Spleen (tissue), 11 donors: ENCODE measurements around the gene IGF1R. TPM values are rescaled to one million over a fixed set of nuclear protein-coding genes. Genes with fewer than 3 reads are reported as not detected.
A peak's percentile ranks its signal among the peaks of the same experiment; 100 is the strongest.

Source experiments
- DNase-seq: peaks from one replicate; pipeline ENCODE4 v3.0.0-alpha.2; 2020
- H3K27ac ChIP-seq, 8 donors: fragments of 200-600 bp; sonication (generic) in 7 of 8; 1 replicate in 4 of 8; 2 replicates in 4 of 8; pipeline versions ENCODE4 v1.5.0 to v1.8.0; 2016 to 2021; ENCODE audit warnings: inconsistent platforms in 4 of 8, mild to moderate bottlenecking in 4 of 8, moderate library complexity in 1 of 8
- H3K27me3 ChIP-seq, 7 donors: fragments of 200-600 bp; sonication (generic) in 6 of 7; replicated peaks in 1 of 7; 1 replicate in 4 of 7; 2 replicates in 3 of 7; pipeline versions ENCODE4 v1.5.0 to v1.8.0; 2016 to 2021; ENCODE audit warnings: inconsistent platforms in 3 of 7, mild to moderate bottlenecking in 1 of 7
- H3K36me3 ChIP-seq, 6 donors: fragments of 200-600 bp; sonication (generic) in 5 of 6; 1 replicate in 4 of 6; 2 replicates in 2 of 6; pipeline versions ENCODE4 v1.5.0 to v1.8.0; 2016 to 2021; ENCODE audit warnings: inconsistent platforms in 2 of 6
- H3K4me1 ChIP-seq, 6 donors: fragments of 200-600 bp; sonication (generic) in 5 of 6; 1 replicate in 3 of 6; 2 replicates in 3 of 6; pipeline versions ENCODE4 v1.5.0 to v1.8.0; 2016 to 2021; ENCODE audit warnings: inconsistent platforms in 3 of 6
- H3K4me3 ChIP-seq, 8 donors: fragments of 200-600 bp; sonication (generic) in 7 of 8; 1 replicate in 4 of 8; 2 replicates in 4 of 8; pipeline versions ENCODE4 v1.5.0 to v1.8.0; 2016 to 2021; ENCODE audit warnings: inconsistent platforms in 4 of 8, mild to moderate bottlenecking in 4 of 8, moderate library complexity in 2 of 8
- H3K9me3 ChIP-seq, 8 donors: fragments of 200-600 bp; sonication (generic) in 7 of 8; 1 replicate in 4 of 8; 2 replicates in 4 of 8; pipeline versions ENCODE4 v1.5.0 to v1.8.0; 2016 to 2021; ENCODE audit warnings: inconsistent platforms in 4 of 8
- CTCF ChIP-seq, 11 experiments: fragments of 200-600 bp in 7 of 11; fragments of 450-650 bp in 4 of 11; sonication (generic) in 4 of 11; IDR thresholded peaks in 8 of 11; conservative IDR thresholded peaks in 3 of 11; 1 replicate in 7 of 11; 2 replicates in 4 of 11; pipeline versions ENCODE4 v1.4.0 to v1.8.0; 2016 to 2021; ENCODE audit warnings: antibody characterized with exemption in 11 of 11, inconsistent platforms in 4 of 11, mild to moderate bottlenecking in 1 of 11
- POLR2A ChIP-seq, 3 donors: fragments of 450-650 bp; IDR thresholded peaks; one replicate each; pipeline ENCODE4 v1.5.1; 2017; ENCODE audit warnings: antibody characterized with exemption in 3 of 3, mild to moderate bottlenecking in 1 of 3
- POLR2AphosphoS5 ChIP-seq, 3 donors: sonication (generic); formaldehyde crosslinking; IDR thresholded peaks; one replicate each; pipeline ENCODE4 v1.5.1; 2017; ENCODE audit warnings: antibody characterized with exemption in 3 of 3
- whole genome bisulfite sequencing, 5 donors: extraction: QIAGEN DNeasy Blood & Tissue Kit in 3 of 5; methylation state at CpG; one replicate each; pipeline versions ENCODE4 v1.1.5 to v1.1.7; 2013 to 2018; 5-methylcytosine and 5-hydroxymethylcytosine counted together
- intact Hi-C: fragments of 100-400 bp; cut with DNase I; formaldehyde crosslinking; loops from one replicate; pipeline ENCODE4 v1.15.0; 2023; ENCODE audit warnings: low total_unique reads
- polyA plus RNA-seq, 3 donors: library from polyadenylated mRNA; stranded (reverse); fragments of 200-250 nt; gene quantifications; one replicate each; pipeline ENCODE4 v1.2.1, GENCODE V29; 2013
- total RNA-seq, 7 donors: library from RNA; depleted of rRNA in 3 of 7; stranded (reverse); fragments of >200 nt in 3 of 7; fragmentation: NEBNext Ultra II Directional in 4 of 7; extraction: Animal tissue kit (Norgen Biotek cat#: 25700) in 4 of 7; gene quantifications; one replicate each; pipeline versions ENCODE4 v1.1.0 to v1.2.1, GENCODE V29; 2016 to 2021
- donor health status: healthy with polysubstance abuse.
- donor health status: DM: no; HTN: no; CAD: no; lungs with moderate emphysema.
- donor health status: DM: no; HTN: no; CAD: no.
- donor health status: Bipolar disorder and iron deficiency.
- donor health status: healthy.
- donor health status: DM: no; HTN: no; CAD: no.
- donor health status: DM: yes; HTN: yes; CAD: no.

The IGF1R gene
- total and polyA plus RNA-seq, 10 donors = 1.1 to 104 (median 53.1) TPM

- H3K27me3 ChIP-seq = no peaks in the 10 kb centered on the region
- TF ChIP-seq CTCF (IDR thresholded peaks at IDR 0.05 in 8 of 11, conservative IDR thresholded peaks at IDR 0.05 in 3 of 11) = no peak
- TF ChIP-seq POLR2A (IDR thresholded peaks at IDR 0.05) = no peak
- TF ChIP-seq POLR2AphosphoS5 (IDR thresholded peaks at IDR 0.05) = no peak
- H3K36me3 ChIP-seq = peaks cover 0 to 90% (median 31%) of the 10 kb centered on the region in 6 donors
- peak; percentile 46 for DNase-seq
- intact Hi-C loops = no loop called here
- H3K9me3 ChIP-seq = no peaks in the 10 kb centered on the region
- peak overlapping the region in 1 of 8 donors; percentile 25 for H3K4me3 ChIP-seq
- peak overlapping the region in 4 of 8 donors; percentile 1 to 74 (median 57) for H3K27ac ChIP-seq
- WGBS, 5 donors = 59 to 72% (median 65%) methylated on average over 17 to 19 of the region's 19 CpGs
- peaks cover 3 to 68% (median 45%) of the 10 kb centered on the region in 6 donors for H3K4me1 ChIP-seq
Measured at GRCh38 chr15:98953000-98953787, 304.9 kb downstream of the IGF1R start.

- TF ChIP-seq POLR2AphosphoS5 (IDR thresholded peaks at IDR 0.05) (peak in 1 of 3 donors; percentile 22), POLR2A (IDR thresholded peaks at IDR 0.05) (no peak)
- Histone ChIP-seq H3K27me3 (no peaks in the 10 kb centered on the region), H3K9me3 (no peaks in the 10 kb centered on the region), H3K4me3 (no peak overlapping the region), H3K27ac (peak overlapping the region in 4 of 8 donors; percentile 36 to 74 (median 57)), H3K4me1 (peaks cover 3 to 68% (median 45%) of the 10 kb centered on the region in 6 donors), H3K36me3 (peaks cover 0 to 90% (median 31%) of the 10 kb centered on the region in 6 donors)
- peak; percentile 61 for DNase-seq
- WGBS, 5 donors = 83 to 98% (median 93%) methylated on average over 14 to 16 of the region's 16 CpGs
- intact Hi-C loops = no loop called here
Measured at GRCh38 chr15:98953968-98954367, 305.6 kb downstream of the IGF1R start.

- peak overlapping the region in 3 of 8 donors; percentile 36 to 74 (median 58) for H3K27ac ChIP-seq
- intact Hi-C loops = no loop called here
- no peaks in the 10 kb centered on the region for H3K9me3 ChIP-seq
- 46 to 72% (median 54%) methylated on average over 5 of the region's 5 CpGs for WGBS, 5 donors
- no peak for TF ChIP-seq CTCF (IDR thresholded peaks at IDR 0.05 in 8 of 11, conservative IDR thresholded peaks at IDR 0.05 in 3 of 11)
- peak in 2 of 3 donors; percentile 25 to 38 for TF ChIP-seq POLR2AphosphoS5 (IDR thresholded peaks at IDR 0.05)
- no peak for TF ChIP-seq POLR2A (IDR thresholded peaks at IDR 0.05)
- no peaks in the 10 kb centered on the region for H3K27me3 ChIP-seq
- H3K4me3 ChIP-seq = no peak overlapping the region
- H3K4me1 ChIP-seq = peaks cover 3 to 68% (median 45%) of the 10 kb centered on the region in 6 donors
- H3K36me3 ChIP-seq = peaks cover 0 to 90% (median 31%) of the 10 kb centered on the region in 6 donors
- DNase-seq = no peak
Measured at GRCh38 chr15:98954411-98954810, 306.1 kb downstream of the IGF1R start.

GRCh38 chr15:98955331-98955730 lies 307.0 kb downstream of the IGF1R start:
- TF ChIP-seq POLR2AphosphoS5 (IDR thresholded peaks at IDR 0.05) (no peak), CTCF (IDR thresholded peaks at IDR 0.05 in 8 of 11, conservative IDR thresholded peaks at IDR 0.05 in 3 of 11) (no peak), POLR2A (IDR thresholded peaks at IDR 0.05) (no peak)
- no peaks in the 10 kb centered on the region for H3K27me3 ChIP-seq
- H3K4me1 ChIP-seq = peaks cover 3 to 68% (median 45%) of the 10 kb centered on the region in 6 donors
- WGBS, 5 donors = 80 to 87% (median 81%) methylated on average over 8 of the region's 8 CpGs
- H3K9me3 ChIP-seq = no peaks in the 10 kb centered on the region
- peaks cover 0 to 90% (median 32%) of the 10 kb centered on the region in 6 donors for H3K36me3 ChIP-seq
- H3K4me3 ChIP-seq = no peak overlapping the region
- intact Hi-C loops = no loop called here
- H3K27ac ChIP-seq = peak overlapping the region in 3 of 8 donors; percentile 66 to 76 (median 74)
- peak; percentile 57 for DNase-seq
